Activated naive CD8-positive, alpha-beta T cell (primary cell): ENCODE measurements around the gene NCKAP5.

Experiments used
- H3K27ac Mint-ChIP-seq: one replicate; pipeline ENCODE4 v1.8.0; 2021; ENCODE audit warnings: mixed read lengths
- H3K27me3 Mint-ChIP-seq: one replicate; pipeline ENCODE4 v1.8.0; 2021; ENCODE audit warnings: mixed read lengths
- H3K36me3 Mint-ChIP-seq: one replicate; pipeline ENCODE4 v1.8.0; 2021; ENCODE audit warnings: mixed read lengths
- H3K4me1 Mint-ChIP-seq: one replicate; pipeline ENCODE4 v1.8.0; 2021; ENCODE audit warnings: low read depth, mixed read lengths
- H3K4me3 Mint-ChIP-seq: one replicate; pipeline ENCODE4 v1.8.0; 2021; ENCODE audit warnings: mild to moderate bottlenecking, mixed read lengths
- H3K9me3 Mint-ChIP-seq: one replicate; pipeline ENCODE4 v1.8.0; 2021; ENCODE audit warnings: low read depth, mixed read lengths

Gene NCKAP5

GRCh38 chr2:132758995-132759394 lies 809.3 kb downstream of the NCKAP5 start:
- H3K4me1 Mint-ChIP-seq = no peaks in the 10 kb centered on the region
- H3K9me3 Mint-ChIP-seq = peaks cover 4% of the 10 kb centered on the region
- H3K36me3 Mint-ChIP-seq = no peaks in the 10 kb centered on the region
- H3K27ac Mint-ChIP-seq = no peak overlapping the region
- H3K27me3 Mint-ChIP-seq = no peaks in the 10 kb centered on the region
- H3K4me3 Mint-ChIP-seq = no peak overlapping the region

GRCh38 chr2:132757676-132758075 lies 810.6 kb downstream of the NCKAP5 start:
- Mint-ChIP-seq H3K9me3 (peaks cover 4% of the 10 kb centered on the region), H3K27ac (no peak overlapping the region), H3K4me1 (no peaks in the 10 kb centered on the region), H3K36me3 (no peaks in the 10 kb centered on the region), H3K4me3 (no peak overlapping the region), H3K27me3 (no peaks in the 10 kb centered on the region)

GRCh38 chr2:132757002-132757589 lies 811.2 kb downstream of the NCKAP5 start:
- no peak overlapping the region for H3K27ac Mint-ChIP-seq
- H3K4me1 Mint-ChIP-seq = no peaks in the 10 kb centered on the region
- no peaks in the 10 kb centered on the region for H3K27me3 Mint-ChIP-seq
- peaks cover 4% of the 10 kb centered on the region for H3K9me3 Mint-ChIP-seq
- H3K36me3 Mint-ChIP-seq = no peaks in the 10 kb centered on the region
- H3K4me3 Mint-ChIP-seq = no peak overlapping the region

GRCh38 chr2:132754867-132755472 lies 813.3 kb downstream of the NCKAP5 start:
- H3K4me1 Mint-ChIP-seq = no peaks in the 10 kb centered on the region
- no peak overlapping the region for H3K27ac Mint-ChIP-seq
- peaks cover 4% of the 10 kb centered on the region for H3K9me3 Mint-ChIP-seq
- H3K4me3 Mint-ChIP-seq = no peak overlapping the region
- H3K27me3 Mint-ChIP-seq = no peaks in the 10 kb centered on the region
- H3K36me3 Mint-ChIP-seq = no peaks in the 10 kb centered on the region

GRCh38 chr2:132754392-132754791 lies 813.9 kb downstream of the NCKAP5 start:
- H3K9me3 Mint-ChIP-seq = peaks cover 4% of the 10 kb centered on the region
- no peak overlapping the region for H3K4me3 Mint-ChIP-seq
- H3K27me3 Mint-ChIP-seq = no peaks in the 10 kb centered on the region
- no peaks in the 10 kb centered on the region for H3K36me3 Mint-ChIP-seq
- H3K4me1 Mint-ChIP-seq = no peaks in the 10 kb centered on the region
- no peak overlapping the region for H3K27ac Mint-ChIP-seq

- Mint-ChIP-seq H3K27ac (no peak overlapping the region), H3K4me3 (no peak overlapping the region), H3K9me3 (no peaks in the 10 kb centered on the region), H3K36me3 (no peaks in the 10 kb centered on the region), H3K4me1 (no peaks in the 10 kb centered on the region), H3K27me3 (no peaks in the 10 kb centered on the region)
Measured at GRCh38 chr2:132752421-132753206, 815.6 kb downstream of the NCKAP5 start.

- Mint-ChIP-seq H3K27me3 (no peaks in the 10 kb centered on the region), H3K27ac (no peak overlapping the region), H3K36me3 (no peaks in the 10 kb centered on the region), H3K4me3 (no peak overlapping the region), H3K9me3 (no peaks in the 10 kb centered on the region), H3K4me1 (no peaks in the 10 kb centered on the region)
Measured at GRCh38 chr2:132751836-132752235, 816.4 kb downstream of the NCKAP5 start.

GRCh38 chr2:132750606-132751005 lies 817.7 kb downstream of the NCKAP5 start:
- no peaks in the 10 kb centered on the region for H3K36me3 Mint-ChIP-seq
- H3K27me3 Mint-ChIP-seq = no peaks in the 10 kb centered on the region
- no peaks in the 10 kb centered on the region for H3K4me1 Mint-ChIP-seq
- H3K4me3 Mint-ChIP-seq = no peak overlapping the region
- no peaks in the 10 kb centered on the region for H3K9me3 Mint-ChIP-seq
- no peak overlapping the region for H3K27ac Mint-ChIP-seq

GRCh38 chr2:132747046-132747445 lies 821.2 kb downstream of the NCKAP5 start:
- Mint-ChIP-seq H3K36me3 (no peaks in the 10 kb centered on the region), H3K4me1 (no peaks in the 10 kb centered on the region), H3K4me3 (no peak overlapping the region), H3K27me3 (no peaks in the 10 kb centered on the region), H3K9me3 (peaks cover under 1% of the 10 kb centered on the region), H3K27ac (no peak overlapping the region)

GRCh38 chr2:132741754-132742153 lies 826.5 kb downstream of the NCKAP5 start:
- H3K27me3 Mint-ChIP-seq = peaks cover 4% of the 10 kb centered on the region
- H3K4me1 Mint-ChIP-seq = no peaks in the 10 kb centered on the region
- H3K9me3 Mint-ChIP-seq = peaks cover 10% of the 10 kb centered on the region
- H3K27ac Mint-ChIP-seq = no peak overlapping the region
- no peak overlapping the region for H3K4me3 Mint-ChIP-seq
- no peaks in the 10 kb centered on the region for H3K36me3 Mint-ChIP-seq

- Mint-ChIP-seq H3K27me3 (peaks cover 4% of the 10 kb centered on the region), H3K9me3 (peaks cover 10% of the 10 kb centered on the region), H3K4me1 (no peaks in the 10 kb centered on the region), H3K36me3 (no peaks in the 10 kb centered on the region), H3K27ac (no peak overlapping the region), H3K4me3 (no peak overlapping the region)
Measured at GRCh38 chr2:132740081-132740720, 828.1 kb downstream of the NCKAP5 start.

- no peaks in the 10 kb centered on the region for H3K36me3 Mint-ChIP-seq
- no peak overlapping the region for H3K27ac Mint-ChIP-seq
- peaks cover 10% of the 10 kb centered on the region for H3K9me3 Mint-ChIP-seq
- H3K27me3 Mint-ChIP-seq = peaks cover 4% of the 10 kb centered on the region
- no peak overlapping the region for H3K4me3 Mint-ChIP-seq
- no peaks in the 10 kb centered on the region for H3K4me1 Mint-ChIP-seq
Measured at GRCh38 chr2:132738223-132738622, 830.0 kb downstream of the NCKAP5 start.

GRCh38 chr2:132736059-132736458 lies 832.2 kb downstream of the NCKAP5 start:
- Mint-ChIP-seq H3K4me1 (no peaks in the 10 kb centered on the region), H3K9me3 (no peaks in the 10 kb centered on the region), H3K27ac (no peak overlapping the region), H3K4me3 (no peak overlapping the region), H3K36me3 (no peaks in the 10 kb centered on the region), H3K27me3 (no peaks in the 10 kb centered on the region)

GRCh38 chr2:132734961-132735360 lies 833.3 kb downstream of the NCKAP5 start:
- H3K4me3 Mint-ChIP-seq = no peak overlapping the region
- H3K4me1 Mint-ChIP-seq = no peaks in the 10 kb centered on the region
- H3K9me3 Mint-ChIP-seq = no peaks in the 10 kb centered on the region
- no peaks in the 10 kb centered on the region for H3K27me3 Mint-ChIP-seq
- no peaks in the 10 kb centered on the region for H3K36me3 Mint-ChIP-seq
- H3K27ac Mint-ChIP-seq = no peak overlapping the region

- Mint-ChIP-seq H3K4me1 (no peaks in the 10 kb centered on the region), H3K9me3 (no peaks in the 10 kb centered on the region), H3K27me3 (no peaks in the 10 kb centered on the region), H3K36me3 (no peaks in the 10 kb centered on the region), H3K27ac (no peak overlapping the region), H3K4me3 (no peak overlapping the region)
Measured at GRCh38 chr2:132733094-132733493, 835.2 kb downstream of the NCKAP5 start.
